HG02678 (cell line): Measurements from ENCODE around the gene LIPI.
"Not testable (repeated sequence)": the region's sequence is repeated elsewhere in the genome, so short reads cannot be mapped to it uniquely, and the experiment has no call there.

ENCODE experiments used
- ATAC-seq: cut with Tn5 transposase; IDR thresholded peaks from one replicate; pipeline ENCODE4 v1.9.1; 2021; ENCODE audit warnings: mild to moderate bottlenecking, moderate library complexity; ENCODE audit not compliant: unreplicated experiment

LIPI gene

GRCh38 chr21:14210738-14211137 lies at the start of gene LIPI:
TSS of gene LIPI (minus strand) at chr21:14210955. CDS start at chr21:14210845, 110 bp downstream.
- no peak for ATAC-seq

- ATAC-seq: no peak
These were observed 49.5 kb upstream of the LIPI start for GRCh38 chr21:14260174-14260764.

GRCh38 chr21:14259747-14260146 lies 49.0 kb upstream of the LIPI start:
- peak; percentile 61 for ATAC-seq

- ATAC-seq: no peak
These were observed 40.6 kb upstream of the LIPI start for GRCh38 chr21:14251336-14251735.

- ATAC-seq: no peak
These were observed 35.0 kb upstream of the LIPI start for GRCh38 chr21:14245711-14246110.

- no peak for ATAC-seq
These were observed 34.2 kb upstream of the LIPI start for GRCh38 chr21:14244911-14245310.

- no peak for ATAC-seq
These were observed 33.1 kb upstream of the LIPI start for GRCh38 chr21:14243874-14244273.

GRCh38 chr21:14243461-14243860 lies 32.7 kb upstream of the LIPI start:
- no peak for ATAC-seq

GRCh38 chr21:14241297-14241696 lies 30.5 kb upstream of the LIPI start:
- no peak for ATAC-seq

- no peak for ATAC-seq
These were observed 28.5 kb upstream of the LIPI start for GRCh38 chr21:14239281-14239680.

GRCh38 chr21:14236180-14236579 lies 25.4 kb upstream of the LIPI start:
- ATAC-seq: no peak

- no peak for ATAC-seq
These were observed 24.3 kb upstream of the LIPI start for GRCh38 chr21:14235101-14235500.

GRCh38 chr21:14229399-14229798 lies 18.6 kb upstream of the LIPI start:
- no peak for ATAC-seq

- no peak for ATAC-seq
These were observed 12.6 kb upstream of the LIPI start for GRCh38 chr21:14223365-14223764.

- peak; percentile 96 for ATAC-seq
These were observed 5.4 kb upstream of the LIPI start, which contains the start of gene RBM11 for GRCh38 chr21:14215971-14216641. TSS of gene RBM11 (plus strand) at chr21:14216157. CDS start at chr21:14216187, 30 bp downstream.

GRCh38 chr21:14213164-14213563 lies 2.4 kb upstream of the LIPI start:
- no peak for ATAC-seq

- no peak for ATAC-seq
These were observed 4.5 kb downstream of the LIPI start for GRCh38 chr21:14206222-14206621.

- not testable (repeated sequence) for ATAC-seq
These were observed 44.1 kb downstream of the LIPI start for GRCh38 chr21:14166463-14167223.

- ATAC-seq: no peak
These were observed 66.8 kb downstream of the LIPI start for GRCh38 chr21:14143999-14144398.

GRCh38 chr21:14124266-14124665 lies 86.5 kb downstream of the LIPI start:
- no peak for ATAC-seq

GRCh38 chr21:14121719-14122118 lies 89.0 kb downstream of the LIPI start:
- no peak for ATAC-seq
